HL-60 (cell line): ENCODE data around the gene CCR5AS.
"Not testable (repeated sequence)": the region's sequence is repeated elsewhere in the genome, so short reads cannot be mapped to it uniquely, and the experiment has no call there.

Experiments
- POLR2AphosphoS5 ChIP-seq: IDR thresholded peaks from 2 replicates; pipeline ENCODE4 v1.6.1; 2012; ENCODE audit warnings: low read depth
- SPI1 ChIP-seq: IDR thresholded peaks from 2 replicates; pipeline ENCODE4 v1.6.1; 2012; ENCODE audit warnings: low read depth, mild to moderate bottlenecking, borderline replicate concordance

- not testable (repeated sequence) for TF ChIP-seq SPI1, POLR2AphosphoS5
These were observed 15.3 kb downstream of the CCR5AS start for GRCh38 chr3:46391526-46391925.
